Right atrium auricular region (tissue), 2 donors: Measurements from ENCODE around the gene NPY4R2. TPM values are rescaled to one million over a fixed set of nuclear protein-coding genes. Genes with fewer than 3 reads are reported as not detected.
"Not testable (repeated sequence)": the region's sequence is repeated elsewhere in the genome, so short reads cannot be mapped to it uniquely, and the experiment has no call there.

ENCODE experiments used
- DNase-seq: peaks from one replicate; pipeline ENCODE4 v3.0.0-alpha.2; 2019; ENCODE audit warnings: low spot score
- H3K27ac ChIP-seq, 2 donors: fragments of 200-600 bp; sonication (generic); 1 replicate in 1 of 2; 2 replicates in 1 of 2; pipeline ENCODE4 v1.5.1; 2016 to 2019
- H3K27me3 ChIP-seq, 2 donors: fragments of 200-600 bp; sonication (generic); one replicate each; pipeline versions ENCODE4 v1.5.1 to v1.6.0; 2017 to 2019
- H3K36me3 ChIP-seq: fragments of 200-600 bp; sonication (generic); one replicate; pipeline ENCODE4 v1.5.1; 2016
- H3K4me1 ChIP-seq, 2 donors: fragments of 200-600 bp; sonication (generic); one replicate each; pipeline versions ENCODE4 v1.5.1 to v1.6.0; 2017 to 2019
- H3K4me3 ChIP-seq, 2 donors: fragments of 200-600 bp; sonication (generic); 1 replicate in 1 of 2; 2 replicates in 1 of 2; pipeline ENCODE4 v1.5.1; 2017 to 2019; ENCODE audit warnings: mild to moderate bottlenecking in 1 of 2, moderate library complexity in 1 of 2
- H3K9me3 ChIP-seq, 2 donors: fragments of 200-600 bp; sonication (generic); one replicate each; pipeline ENCODE4 v1.5.1; 2019
- total RNA-seq, 2 donors: library from RNA; depleted of rRNA; stranded (reverse); fragments of >200 nt; gene quantifications; one replicate each; pipeline ENCODE4 v1.1.0, GENCODE V29; 2016

Gene NPY4R2
- total RNA-seq, result 1 to 10 TPM in 1 of 2 donors, not detected in 1; 1.1 TPM

DNA sequence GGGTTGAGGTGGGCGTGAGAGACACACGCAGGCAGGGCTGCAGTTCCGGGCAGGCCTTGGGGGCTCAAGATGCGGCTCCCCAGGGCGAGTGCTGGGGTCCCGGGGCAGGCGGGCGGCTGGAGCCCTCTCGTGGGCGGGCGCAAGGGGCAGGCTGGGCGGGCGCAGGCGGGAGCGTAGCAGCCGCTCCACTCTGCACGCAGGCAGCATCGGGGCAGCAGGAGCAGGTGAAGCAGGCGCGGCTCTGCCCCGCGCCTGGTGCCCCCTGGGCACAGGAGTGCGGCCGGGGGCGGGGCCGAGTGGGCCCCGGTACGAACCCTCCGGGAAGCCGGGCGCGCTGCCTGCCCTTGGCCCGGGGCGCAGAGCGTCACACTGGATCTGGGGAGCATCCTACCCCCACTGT is at the start of gene NPY4R2:
TSS of gene NPY4R2 (plus strand) at position 188 of the 400 bp plus-strand sequence. CDS start 3,326 bp downstream, outside the sequence.
- H3K4me3 ChIP-seq, DNase-seq: not testable (repeated sequence)

DNA sequence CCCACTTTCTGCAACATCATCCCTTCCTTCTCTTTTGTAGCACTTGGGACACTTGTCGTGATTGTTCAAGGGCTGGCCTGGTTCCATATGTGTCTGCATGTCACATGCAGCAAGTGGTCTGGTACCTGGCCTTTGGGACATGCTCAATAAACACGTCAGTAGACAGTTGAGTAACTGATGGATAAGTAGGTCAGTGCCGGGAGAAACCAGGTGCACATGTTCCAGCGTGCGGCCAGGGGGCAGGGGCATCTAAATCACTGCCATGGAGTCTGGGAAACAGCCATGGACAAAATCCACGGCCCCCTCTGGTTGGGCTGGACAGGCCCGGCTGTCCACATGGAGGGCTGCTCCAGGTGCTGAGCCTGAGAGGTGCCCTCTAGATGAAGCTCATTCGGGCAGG is 47.6 kb upstream of the NPY4R2 start:
- not testable (repeated sequence) for H3K9me3 ChIP-seq, H3K27ac ChIP-seq, H3K36me3 ChIP-seq, H3K27me3 ChIP-seq, H3K4me1 ChIP-seq, H3K4me3 ChIP-seq, DNase-seq

More for the DNA sequence above, at the start of gene NPY4R2:
- not testable (repeated sequence) for H3K27me3 ChIP-seq, H3K27ac ChIP-seq, H3K4me1 ChIP-seq, H3K9me3 ChIP-seq, H3K36me3 ChIP-seq

DNA sequence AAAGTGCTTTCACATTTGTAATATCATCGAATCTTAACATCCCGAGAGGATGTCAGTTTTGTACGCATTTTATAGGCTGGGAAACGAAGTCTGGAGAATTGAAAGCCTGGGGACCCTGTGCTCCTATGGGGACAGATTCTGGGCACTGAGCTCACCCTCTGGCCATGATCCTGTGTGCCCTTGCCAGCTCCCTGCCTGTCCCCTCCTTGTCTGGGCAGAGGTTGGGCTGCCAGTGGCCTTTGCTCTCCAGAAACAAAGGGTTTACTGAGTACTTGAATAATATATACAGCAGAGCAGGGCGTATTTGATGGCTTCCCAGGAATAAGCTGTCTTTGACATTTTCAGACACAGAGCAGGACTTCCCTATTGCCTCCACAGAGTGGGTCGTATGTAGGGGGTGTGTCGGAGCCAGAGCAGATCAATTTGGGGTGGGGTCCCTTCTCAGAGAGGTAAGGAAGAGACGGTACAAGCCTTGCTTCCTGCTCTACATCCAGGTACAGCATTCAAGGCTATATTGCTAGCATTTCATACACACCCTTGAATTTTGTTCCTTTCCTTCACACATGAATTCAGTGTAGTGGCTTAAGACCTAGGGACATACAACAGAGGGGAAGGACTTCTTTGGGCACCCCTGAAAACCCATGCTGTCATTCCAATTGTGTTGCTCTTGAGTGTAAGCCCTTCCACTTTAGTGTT is 46.8 kb upstream of the NPY4R2 start:
- not testable (repeated sequence) for H3K27me3 ChIP-seq, H3K36me3 ChIP-seq, H3K27ac ChIP-seq, DNase-seq, H3K4me1 ChIP-seq, H3K9me3 ChIP-seq, H3K4me3 ChIP-seq

DNA sequence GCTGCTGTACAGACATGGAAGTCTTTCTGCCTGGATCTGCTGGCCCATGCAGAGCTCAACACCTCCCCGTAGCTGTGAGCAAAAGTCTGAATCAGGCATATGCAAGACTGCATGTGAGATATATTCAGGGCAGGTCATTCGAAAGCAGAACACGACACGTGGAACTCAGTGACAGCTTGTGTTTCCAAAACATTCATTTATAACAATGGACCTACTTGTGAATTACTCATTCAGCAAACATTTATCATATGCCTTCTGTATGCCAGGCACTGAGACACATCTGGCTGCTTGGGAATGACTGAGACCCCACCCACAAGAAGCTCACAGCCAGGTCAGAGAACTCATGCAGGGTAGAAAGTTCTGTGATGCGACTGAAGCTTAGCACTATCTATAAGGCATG is 46.2 kb upstream of the NPY4R2 start:
- not testable (repeated sequence) for H3K36me3 ChIP-seq, H3K27ac ChIP-seq, H3K4me1 ChIP-seq, H3K9me3 ChIP-seq, H3K4me3 ChIP-seq, DNase-seq, H3K27me3 ChIP-seq

DNA sequence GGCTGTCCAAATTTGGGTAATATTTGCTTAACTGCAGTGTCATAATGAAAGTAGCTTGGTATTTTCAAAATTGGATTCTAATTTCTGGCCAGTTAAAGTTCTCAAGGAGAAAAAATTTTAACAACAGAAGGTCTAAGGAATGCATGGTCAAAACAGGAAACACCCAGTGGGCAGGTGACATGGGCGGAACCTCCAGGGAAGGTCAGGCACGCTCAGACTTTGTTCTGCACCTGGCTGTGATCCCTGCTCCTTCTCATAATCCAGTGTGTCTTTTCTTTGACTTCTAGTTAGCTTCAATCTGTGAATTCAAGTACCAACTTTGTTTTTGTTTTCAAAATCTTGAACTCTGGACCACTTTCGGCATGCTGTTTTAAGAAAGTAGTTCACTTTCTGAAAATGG is 34.2 kb upstream of the NPY4R2 start:
- H3K36me3 ChIP-seq, H3K27me3 ChIP-seq, H3K27ac ChIP-seq, H3K4me1 ChIP-seq, H3K4me3 ChIP-seq, H3K9me3 ChIP-seq, DNase-seq: not testable (repeated sequence)

- not testable (repeated sequence) for H3K27me3 ChIP-seq, H3K27ac ChIP-seq, H3K9me3 ChIP-seq, H3K4me3 ChIP-seq, DNase-seq, H3K4me1 ChIP-seq, H3K36me3 ChIP-seq
These were observed 33.5 kb upstream of the NPY4R2 start for GRCh38 chr10:47884934-47885333.

- not testable (repeated sequence) for H3K27ac ChIP-seq, H3K4me3 ChIP-seq, H3K9me3 ChIP-seq, H3K27me3 ChIP-seq, H3K4me1 ChIP-seq, DNase-seq, H3K36me3 ChIP-seq
These were observed 32.1 kb upstream of the NPY4R2 start for GRCh38 chr10:47886356-47886755.

GRCh38 chr10:47886827-47887226 is 31.6 kb upstream of the NPY4R2 start:
- H3K27me3 ChIP-seq, H3K4me1 ChIP-seq, DNase-seq, H3K9me3 ChIP-seq, H3K36me3 ChIP-seq, H3K4me3 ChIP-seq, H3K27ac ChIP-seq: not testable (repeated sequence)

- not testable (repeated sequence) for H3K9me3 ChIP-seq, H3K36me3 ChIP-seq, H3K27ac ChIP-seq, H3K4me1 ChIP-seq, H3K4me3 ChIP-seq, H3K27me3 ChIP-seq, DNase-seq
These were observed 27.7 kb upstream of the NPY4R2 start for GRCh38 chr10:47890737-47891136.

DNA sequence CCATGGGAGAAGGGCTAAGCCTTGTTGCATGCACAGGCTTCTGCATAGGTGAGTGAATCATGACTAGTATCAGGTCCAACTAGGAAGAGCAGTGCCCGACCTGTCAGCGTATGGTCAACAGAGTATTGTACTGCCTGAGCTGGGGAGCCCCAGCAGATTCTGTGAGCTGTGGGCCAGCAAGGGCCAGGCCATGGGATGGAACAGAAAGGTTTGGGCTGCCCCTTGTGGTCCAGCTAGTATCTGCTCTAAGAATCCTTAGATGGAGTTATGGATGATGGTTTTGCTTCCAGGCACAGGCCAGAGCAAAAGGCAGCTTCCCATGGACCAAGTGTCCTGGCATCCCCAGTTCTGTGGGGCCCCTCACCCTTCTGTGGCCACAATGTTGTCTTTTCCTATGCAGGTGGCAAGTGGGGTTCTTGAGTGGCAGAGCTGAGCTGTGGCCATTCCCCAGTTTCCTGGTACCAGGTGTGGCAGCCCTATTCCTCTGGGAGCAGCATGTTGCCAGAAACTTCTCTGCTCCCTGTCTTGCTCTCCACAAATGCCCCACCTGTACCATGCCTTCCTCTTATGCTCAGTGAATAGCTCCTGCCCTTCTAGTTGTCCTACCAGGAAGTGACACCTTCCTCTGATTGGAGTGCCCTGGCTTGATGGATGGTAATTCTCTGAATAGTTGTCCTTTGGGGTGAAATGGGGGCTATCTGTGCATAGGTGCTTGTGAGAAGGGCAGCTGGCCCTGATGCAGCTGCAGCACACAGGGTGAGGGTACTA is 25.8 kb upstream of the NPY4R2 start:
- H3K27ac ChIP-seq, H3K4me3 ChIP-seq, H3K36me3 ChIP-seq, H3K9me3 ChIP-seq, DNase-seq, H3K4me1 ChIP-seq, H3K27me3 ChIP-seq: not testable (repeated sequence)

- not testable (repeated sequence) for H3K4me3 ChIP-seq, H3K27ac ChIP-seq, DNase-seq, H3K36me3 ChIP-seq, H3K27me3 ChIP-seq, H3K4me1 ChIP-seq, H3K9me3 ChIP-seq
These were observed 23.9 kb upstream of the NPY4R2 start for GRCh38 chr10:47894571-47894970.

DNA sequence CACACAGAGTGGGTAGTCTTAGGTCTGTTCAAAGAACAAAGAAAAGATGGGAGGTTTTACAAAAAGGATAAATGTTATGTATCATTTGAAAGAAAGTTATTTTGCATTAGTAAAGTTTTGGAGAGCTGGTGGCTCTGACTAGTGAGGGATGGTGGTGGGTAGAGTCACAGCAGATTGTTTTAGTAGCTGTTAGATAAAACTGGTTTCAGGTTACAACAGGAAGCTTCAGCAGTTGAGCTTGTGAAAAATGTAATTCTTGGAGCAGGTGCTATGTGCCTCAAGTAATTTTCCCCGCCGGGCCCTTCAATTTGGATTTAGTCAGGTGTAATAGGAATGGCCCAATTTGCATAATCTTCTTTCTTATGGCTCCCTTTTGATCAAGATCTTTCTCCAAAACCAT is 20.6 kb upstream of the NPY4R2 start:
- H3K36me3 ChIP-seq, DNase-seq, H3K4me3 ChIP-seq, H3K4me1 ChIP-seq, H3K27me3 ChIP-seq, H3K27ac ChIP-seq, H3K9me3 ChIP-seq: not testable (repeated sequence)

GRCh38 chr10:47909333-47909732 is 9.1 kb upstream of the NPY4R2 start:
- not testable (repeated sequence) for H3K4me3 ChIP-seq, H3K27me3 ChIP-seq, DNase-seq, H3K4me1 ChIP-seq, H3K27ac ChIP-seq, H3K36me3 ChIP-seq, H3K9me3 ChIP-seq

DNA sequence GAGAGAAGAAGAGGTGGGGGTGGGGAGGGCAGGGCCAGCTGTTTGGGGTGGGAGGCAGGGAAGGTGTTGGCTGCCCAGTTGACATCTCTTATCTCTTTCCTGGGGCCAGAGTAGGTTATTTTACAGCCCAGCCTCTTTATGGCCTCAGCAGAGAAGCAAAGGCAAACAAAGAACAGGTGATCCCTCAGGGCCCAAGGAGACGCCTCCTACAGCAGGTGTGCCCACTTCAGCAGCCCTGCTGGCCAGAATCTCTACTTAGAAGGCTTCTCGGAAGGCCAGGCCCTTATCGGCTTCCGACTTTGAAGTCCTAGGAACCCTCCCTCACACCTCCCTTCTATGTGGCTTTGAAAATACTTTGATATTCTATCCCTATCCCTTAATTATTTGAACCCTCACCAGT is 8.0 kb upstream of the NPY4R2 start:
- H3K27ac ChIP-seq, H3K4me3 ChIP-seq, DNase-seq: not testable (repeated sequence)

GRCh38 chr10:47914052-47914451 is 4.4 kb upstream of the NPY4R2 start:
- not testable (repeated sequence) for H3K27ac ChIP-seq, H3K4me3 ChIP-seq, DNase-seq, H3K4me1 ChIP-seq, H3K9me3 ChIP-seq, H3K36me3 ChIP-seq, H3K27me3 ChIP-seq

More for the DNA sequence above, 8.0 kb upstream of the NPY4R2 start:
- not testable (repeated sequence) for H3K36me3 ChIP-seq, H3K27me3 ChIP-seq, H3K4me1 ChIP-seq, H3K9me3 ChIP-seq
